HG03565 (cell line): ENCODE data around the gene DOCK9.
"Not testable (repeated sequence)": the region's sequence is repeated elsewhere in the genome, so short reads cannot be mapped to it uniquely, and the experiment has no call there.

ENCODE experiments used
- ATAC-seq: cut with Tn5 transposase; IDR thresholded peaks from one replicate; pipeline ENCODE4 v1.9.1; 2021; ENCODE audit warnings: mild to moderate bottlenecking, moderate library complexity; ENCODE audit not compliant: unreplicated experiment

The DOCK9 gene

GRCh38 chr13:98754468-98754867, 223.4 kb downstream of the DOCK9 start:
- not testable (repeated sequence) for ATAC-seq

DNA sequence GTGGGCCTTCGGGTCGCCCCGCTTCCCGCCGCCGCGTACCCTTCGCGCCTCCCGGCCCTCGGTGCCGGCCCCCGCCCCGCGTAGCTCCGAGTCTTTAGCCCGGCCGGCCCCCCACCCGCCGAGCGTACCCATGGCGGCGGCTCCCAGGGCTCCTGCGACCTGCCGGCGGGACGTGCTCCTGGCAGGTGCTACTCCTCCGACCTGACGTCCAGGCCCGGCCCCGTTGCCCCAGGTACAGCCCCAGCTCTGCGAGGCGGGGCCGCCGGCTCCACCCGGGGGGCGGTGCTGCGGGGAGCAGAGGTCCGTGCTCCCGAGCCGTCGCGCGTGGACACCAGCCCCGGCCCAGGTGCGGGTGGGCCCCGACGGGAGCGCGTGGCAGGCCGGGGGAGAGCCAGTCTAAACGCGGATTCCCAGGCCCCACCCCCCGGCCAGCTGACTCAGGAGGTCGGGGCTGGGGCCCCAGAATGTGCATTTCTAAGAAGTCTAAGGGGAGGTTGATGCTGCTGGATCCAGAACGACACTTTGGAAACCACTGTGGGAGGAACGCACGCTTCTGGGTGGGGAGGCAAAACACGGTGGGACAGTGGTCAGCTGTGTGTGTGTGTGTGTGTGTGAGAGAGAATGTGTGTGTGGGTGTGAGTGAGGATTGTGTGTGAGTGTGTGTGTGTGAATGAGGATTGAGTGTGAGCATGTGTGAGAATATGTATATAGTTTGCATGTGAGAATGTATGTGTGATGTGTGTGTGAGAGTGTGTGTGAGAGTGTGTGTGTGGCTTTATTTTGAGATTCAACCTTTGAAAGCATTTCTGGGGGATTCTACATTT, 225.2 kb downstream of the DOCK9 start, which contains the start of gene SLC15A1:
Gene SLC15A1 (minus strand): TSS at position 206 of the 824 bp plus-strand sequence. CDS start 74 bp downstream, at position 132.
- no peak for ATAC-seq

DNA sequence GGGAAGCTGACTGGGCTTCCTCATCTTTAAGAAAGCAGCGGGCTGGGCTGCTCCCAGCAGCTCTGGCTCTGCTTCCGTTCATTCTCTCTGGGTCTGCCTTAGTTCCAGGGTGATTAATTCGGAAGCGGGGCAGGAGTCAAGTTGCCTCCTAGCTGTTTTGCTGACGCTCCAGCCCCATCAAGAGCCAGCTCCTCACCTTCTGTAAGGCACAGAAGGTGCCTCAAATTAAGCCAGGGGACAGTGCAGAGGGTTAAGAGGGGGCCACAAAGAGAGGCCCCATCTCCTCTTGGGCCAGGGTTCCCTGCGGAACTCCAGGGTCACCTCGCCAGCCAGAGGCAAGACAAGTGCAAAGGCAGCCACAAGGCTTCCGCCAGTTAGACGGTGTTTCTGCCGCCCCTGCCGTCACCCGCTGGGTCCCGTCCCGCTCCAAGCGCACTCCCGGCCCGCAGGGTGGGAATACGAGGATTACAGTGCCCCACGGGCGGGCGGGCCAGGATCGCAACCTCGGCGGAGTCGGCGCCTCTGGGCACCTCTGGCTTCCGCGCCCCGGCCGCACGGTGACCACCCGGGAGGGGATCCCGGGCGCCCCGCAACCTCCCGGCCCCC, 225.9 kb downstream of the DOCK9 start:
- no peak for ATAC-seq

DNA sequence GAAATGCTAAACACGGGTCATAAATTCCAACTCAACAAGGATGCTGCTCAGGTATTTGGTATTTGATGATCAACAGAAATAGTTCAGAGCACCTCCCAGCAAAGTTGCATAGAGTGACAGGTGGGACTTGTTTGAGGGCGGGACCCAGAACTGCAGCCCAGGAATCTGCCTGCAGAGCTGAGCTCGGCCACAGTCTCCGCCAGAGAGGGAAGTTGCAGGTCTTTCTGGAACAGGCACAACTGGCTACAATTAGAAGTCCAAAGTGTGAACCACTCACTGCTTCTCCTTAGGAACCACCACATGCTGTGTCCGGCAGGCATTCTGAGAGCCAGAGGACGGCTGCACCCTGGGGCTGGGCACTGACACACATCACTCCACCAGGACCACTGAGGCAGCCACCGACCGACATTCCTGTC, 226.5 kb downstream of the DOCK9 start:
- ATAC-seq: no peak

DNA sequence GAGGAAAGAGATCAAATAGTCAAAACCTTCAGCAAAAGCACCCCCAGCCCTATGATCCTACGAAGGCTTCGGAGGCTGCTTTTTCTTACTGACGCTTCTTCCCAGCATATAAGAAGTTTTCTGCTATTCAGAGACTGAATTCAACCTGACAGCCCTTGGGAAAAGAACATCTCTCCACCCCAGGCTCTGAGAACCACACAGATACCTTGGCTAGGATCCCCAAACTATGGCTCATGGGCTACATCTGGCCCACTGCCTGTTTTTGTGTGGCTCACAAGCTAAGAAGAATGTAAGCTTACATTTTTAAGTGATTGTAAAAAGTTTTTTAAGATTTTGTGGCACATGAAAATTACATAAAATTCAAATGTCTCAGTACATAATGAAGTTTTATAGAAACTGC, 228.4 kb downstream of the DOCK9 start:
- no peak for ATAC-seq

- no peak for ATAC-seq
Observed at GRCh38 chr13:98746968-98747367, 230.9 kb downstream of the DOCK9 start.
